SIG-M5 treated with dmso at 0.1 percent for 504 hours (cell line): ENCODE results near the gene DYNLL1.
"Not testable (repeated sequence)": the region's sequence is repeated elsewhere in the genome, so short reads cannot be mapped to it uniquely, and the experiment has no call there.

Experiments used
- DNase-seq: peaks from one replicate; lab custom pipeline; 2025; ENCODE audit not compliant: unreplicated experiment; lab: John Stamatoyannopoulos, UW

Gene DYNLL1

DNA sequence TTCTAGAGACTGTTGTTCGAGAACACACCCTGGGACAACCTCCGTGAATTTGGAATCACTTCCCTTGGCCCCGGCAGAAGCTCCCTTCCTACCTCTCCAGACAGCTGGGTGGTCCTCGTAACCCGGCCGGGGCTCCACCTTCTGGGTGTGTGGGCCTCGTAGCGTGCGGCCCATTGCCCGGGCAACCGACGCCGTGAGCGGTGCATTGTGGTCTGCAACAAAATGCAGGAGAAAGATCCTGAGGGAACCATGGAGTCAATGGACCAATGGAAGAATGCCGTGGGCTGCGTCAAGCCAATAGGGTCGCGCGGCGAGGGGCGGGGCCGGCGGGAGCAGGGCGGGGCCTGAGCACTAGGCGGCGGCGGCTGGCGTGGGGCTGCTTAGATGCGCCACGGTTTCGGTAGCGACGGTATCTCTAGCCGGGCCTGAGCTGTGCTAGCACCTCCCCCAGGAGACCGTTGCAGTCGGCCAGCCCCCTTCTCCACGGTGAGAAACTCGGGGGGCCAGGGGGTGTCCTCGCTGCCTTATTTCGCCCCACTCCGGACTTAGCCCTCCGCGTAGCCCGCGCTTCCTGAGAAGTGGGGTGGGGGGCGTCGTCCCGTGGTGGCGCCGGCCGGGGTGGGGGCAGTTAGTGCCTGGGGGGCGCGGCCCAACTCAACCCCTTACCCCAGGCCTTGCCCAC, at the start of gene DYNLL1:
TSS of gene DYNLL1 (plus strand) at position 383 of the 682 bp plus-strand sequence. CDS start 309 bp downstream, outside the sequence.
- peak; percentile 95 for DNase-seq

DNA sequence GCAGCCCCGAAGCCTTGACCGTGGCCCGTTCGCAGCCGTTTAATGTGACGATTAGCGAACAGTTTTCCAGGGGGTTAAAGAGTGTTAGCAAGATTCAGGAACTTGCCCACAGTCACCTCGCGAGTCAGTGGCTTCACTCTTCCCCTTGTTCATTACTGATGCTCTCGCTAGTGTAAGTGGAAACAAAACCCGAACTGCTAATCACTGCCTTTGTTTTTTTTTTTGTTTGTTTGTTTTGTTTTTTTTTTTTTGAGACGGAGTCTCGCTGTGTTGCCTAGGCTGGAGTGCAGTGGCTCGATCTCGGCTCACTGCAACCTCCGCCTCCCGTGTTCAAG, 49.1 kb upstream of the DYNLL1 start:
- DNase-seq, result peak; percentile 15

DNA sequence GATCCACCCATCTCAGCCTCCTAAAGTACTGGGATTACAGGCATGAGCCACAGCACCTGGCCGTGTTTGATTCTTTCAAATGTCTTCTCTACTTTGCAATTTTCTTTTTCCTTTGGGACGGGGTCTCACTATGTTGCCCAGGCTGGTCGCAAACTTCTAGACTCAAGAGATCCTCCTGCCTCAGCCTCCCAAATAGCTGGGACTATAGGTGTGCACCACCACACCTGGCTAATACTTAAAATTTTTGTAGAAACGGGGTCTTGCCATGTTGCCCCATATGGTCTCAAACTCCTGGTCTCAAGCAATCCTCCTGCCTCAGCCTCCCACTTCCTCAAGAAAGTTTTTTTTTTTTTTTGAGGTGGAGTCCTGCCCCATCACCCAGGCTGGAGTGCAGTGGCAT, 47.9 kb upstream of the DYNLL1 start:
- no peak for DNase-seq

DNA sequence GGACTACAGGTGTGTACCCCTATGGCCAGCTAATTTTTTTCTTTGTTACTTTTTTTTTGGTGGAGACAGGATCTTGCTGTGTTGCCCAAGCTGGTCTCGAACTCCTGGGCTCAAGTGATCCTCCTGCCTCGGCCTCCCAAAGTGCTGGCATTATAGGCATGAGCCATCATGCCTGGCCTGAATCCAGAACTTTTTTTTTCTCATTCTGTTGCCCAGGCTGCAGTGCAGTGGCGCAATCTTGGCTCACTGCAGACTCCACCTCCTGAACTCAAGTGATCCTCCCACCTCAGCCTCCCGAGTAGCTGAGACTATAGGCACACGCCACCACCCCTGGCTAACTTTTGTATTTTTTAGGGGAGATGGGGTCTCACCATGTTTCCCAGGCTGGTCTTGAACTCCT, 43.4 kb upstream of the DYNLL1 start:
- not testable (repeated sequence) for DNase-seq

DNA sequence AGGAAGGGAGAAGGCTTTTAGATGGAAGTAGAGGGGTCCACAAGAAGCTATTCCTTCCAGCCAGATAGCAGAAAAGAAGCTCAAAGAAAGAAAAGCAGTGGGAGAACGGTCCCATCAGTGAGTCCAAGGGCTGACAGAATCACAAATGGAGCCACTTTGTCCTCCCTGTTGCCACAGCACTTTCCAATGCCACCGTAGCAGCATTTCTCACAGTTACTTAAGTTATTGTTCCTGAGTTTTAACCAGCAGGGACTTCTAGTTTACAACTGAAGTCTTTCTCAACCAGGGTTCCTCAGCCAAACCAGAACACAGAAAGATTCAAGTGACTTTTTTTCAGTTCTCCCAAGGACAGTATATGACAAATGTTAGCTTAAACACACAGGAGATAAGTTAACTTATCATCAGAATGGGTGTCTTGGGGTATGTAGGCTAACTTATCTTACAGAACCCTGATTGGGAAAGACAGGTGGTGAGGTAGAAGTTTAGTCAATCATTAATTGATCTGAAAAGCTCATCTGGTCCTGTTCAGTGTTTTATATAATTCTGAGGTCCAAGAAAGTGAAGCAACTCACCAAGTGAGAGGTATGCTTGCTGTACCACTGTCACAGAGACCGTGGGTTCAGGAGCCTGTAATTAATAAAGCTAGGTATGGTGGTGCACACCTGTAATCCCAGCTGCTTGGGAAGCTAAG, 42.7 kb upstream of the DYNLL1 start:
- no peak for DNase-seq

DNA sequence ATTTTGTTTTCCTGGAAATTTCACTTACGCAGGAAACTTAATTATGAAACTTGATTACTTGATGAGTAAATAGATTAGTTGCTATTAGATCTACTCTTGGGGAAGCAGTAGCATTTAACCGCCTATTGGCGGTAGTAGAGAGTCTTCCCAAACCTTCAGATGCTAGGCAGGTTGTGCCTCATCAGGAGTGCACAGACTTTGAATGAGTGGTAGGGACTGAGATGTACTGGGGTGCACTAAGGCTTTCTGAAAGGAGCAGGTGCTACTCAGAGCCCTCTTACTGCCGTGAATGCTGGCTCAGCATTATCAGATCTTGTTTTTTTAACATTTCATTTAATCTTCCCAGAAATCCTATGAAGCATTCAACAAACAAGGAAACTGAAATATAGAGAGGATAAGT, 41.9 kb upstream of the DYNLL1 start:
- DNase-seq, result peak; percentile 71

DNA sequence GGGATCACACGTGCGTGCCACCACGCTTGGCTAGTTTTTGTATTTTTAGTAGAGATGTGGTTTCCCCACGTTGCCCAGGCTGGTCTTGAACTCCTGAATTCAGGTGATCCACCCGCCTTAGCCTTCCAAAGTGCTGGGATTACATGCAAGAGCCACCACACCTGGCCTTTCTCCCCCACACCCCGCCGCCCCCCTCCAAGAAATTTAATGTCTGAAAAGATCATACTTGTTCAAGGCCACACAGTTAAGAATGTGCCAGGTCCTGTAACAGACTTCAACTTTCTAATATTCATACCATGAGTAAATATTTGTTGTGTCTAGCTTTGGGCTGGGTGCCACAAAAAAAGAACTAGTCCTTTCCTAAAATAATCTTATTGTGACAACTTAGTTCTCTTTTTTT, 40.6 kb upstream of the DYNLL1 start:
- no peak for DNase-seq

DNA sequence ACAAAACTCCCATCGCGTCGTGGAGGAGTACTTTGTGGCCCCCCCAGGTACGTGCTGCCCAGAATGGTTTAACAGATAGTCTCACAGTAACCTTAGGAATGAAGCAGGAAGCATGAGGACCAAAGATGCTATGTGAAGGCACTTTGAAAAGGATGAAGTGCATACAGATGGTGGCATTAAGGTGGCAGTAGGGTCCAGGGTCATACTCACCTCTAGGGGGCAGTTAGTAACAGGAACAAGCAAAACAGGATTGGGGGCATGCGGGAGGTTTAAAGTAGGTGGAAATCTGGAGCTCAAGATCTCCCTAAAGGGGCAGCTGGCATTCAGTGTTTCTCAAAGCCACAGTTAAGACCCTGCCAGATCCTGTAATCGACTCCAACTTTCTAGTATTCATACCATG, 38.8 kb upstream of the DYNLL1 start:
- DNase-seq, result peak; percentile 31

DNA sequence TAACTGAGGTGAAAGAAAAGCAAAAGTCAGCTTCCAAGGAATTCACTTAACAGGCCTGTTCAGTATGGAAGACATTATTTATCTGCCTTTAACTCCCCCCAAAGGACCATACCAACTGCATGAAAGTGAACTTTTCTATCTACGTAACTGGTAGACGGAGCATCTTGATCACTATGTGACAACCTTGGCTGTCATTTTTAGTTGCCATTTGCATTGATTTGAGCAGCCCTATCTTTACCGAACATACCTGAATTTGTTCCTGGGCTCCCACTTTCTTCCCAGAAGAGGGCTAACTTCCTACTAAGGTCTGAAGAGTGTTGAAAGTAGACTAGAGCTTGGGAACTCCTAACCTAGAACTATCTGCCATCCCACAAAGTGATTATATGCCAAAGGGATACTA, 35.8 kb upstream of the DYNLL1 start:
- DNase-seq, result no peak

DNA sequence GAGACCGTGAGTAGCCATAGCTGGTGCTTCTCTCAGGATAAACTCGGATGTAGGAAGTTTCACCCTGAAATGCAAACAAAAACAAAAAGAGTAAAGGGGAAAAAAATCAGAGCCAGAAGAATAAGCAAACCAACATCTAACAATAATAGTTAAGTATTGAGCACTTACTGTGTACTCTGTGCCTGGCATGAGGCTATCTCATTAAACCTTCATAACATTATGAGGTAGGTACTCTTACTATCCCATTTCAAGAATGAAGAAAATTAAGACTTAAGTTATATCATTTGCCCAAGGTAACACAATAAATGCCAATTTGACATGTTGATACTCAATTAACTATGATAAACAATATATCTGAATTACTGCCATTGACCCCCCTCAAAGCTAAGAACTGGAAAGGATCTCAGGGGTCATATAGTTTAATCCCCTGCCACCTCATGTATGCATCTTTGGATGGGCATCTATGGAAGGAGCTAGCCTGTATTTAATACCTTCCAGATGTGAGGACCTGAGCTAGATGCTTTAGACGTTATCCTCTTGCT, 33.7 kb upstream of the DYNLL1 start:
- DNase-seq, result no peak

DNA sequence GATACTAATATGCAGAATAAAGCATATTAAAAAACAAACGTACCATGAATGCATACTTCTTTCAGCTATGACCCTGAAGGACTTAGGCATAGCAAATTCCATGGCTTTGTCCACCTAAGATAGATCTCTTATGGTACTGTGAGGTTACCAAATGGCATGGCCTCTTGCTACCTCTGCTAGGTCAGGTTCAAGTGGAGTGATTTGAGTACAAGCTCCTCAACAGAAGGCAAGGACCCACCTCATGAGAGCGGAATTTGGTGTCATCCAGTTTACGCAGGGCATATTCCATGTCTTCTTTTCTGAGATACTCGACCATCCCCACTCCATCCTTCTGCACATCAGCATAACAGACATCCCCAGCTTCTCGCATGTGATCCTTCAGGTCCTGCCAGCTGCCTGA, 32.2 kb upstream of the DYNLL1 start:
- no peak for DNase-seq

DNA sequence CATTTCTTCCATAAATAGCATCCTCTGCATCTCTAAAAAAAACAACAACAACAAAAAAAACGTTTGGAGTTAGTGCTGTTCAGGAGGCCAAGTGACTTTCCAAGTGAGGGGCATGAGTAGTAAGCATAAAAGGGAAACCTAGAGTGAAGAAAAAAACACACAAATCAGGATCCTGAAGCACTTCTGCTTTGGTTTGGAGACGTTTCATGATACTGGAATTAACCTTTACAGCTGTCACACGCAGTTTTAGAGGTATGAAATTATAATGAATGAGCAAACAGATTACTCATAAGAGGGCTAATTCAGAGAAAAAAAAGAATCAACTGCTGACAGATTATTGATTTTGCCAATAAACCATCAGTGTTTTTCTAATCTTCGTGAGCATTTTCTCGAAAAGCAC, 30.2 kb upstream of the DYNLL1 start:
- no peak for DNase-seq

DNA sequence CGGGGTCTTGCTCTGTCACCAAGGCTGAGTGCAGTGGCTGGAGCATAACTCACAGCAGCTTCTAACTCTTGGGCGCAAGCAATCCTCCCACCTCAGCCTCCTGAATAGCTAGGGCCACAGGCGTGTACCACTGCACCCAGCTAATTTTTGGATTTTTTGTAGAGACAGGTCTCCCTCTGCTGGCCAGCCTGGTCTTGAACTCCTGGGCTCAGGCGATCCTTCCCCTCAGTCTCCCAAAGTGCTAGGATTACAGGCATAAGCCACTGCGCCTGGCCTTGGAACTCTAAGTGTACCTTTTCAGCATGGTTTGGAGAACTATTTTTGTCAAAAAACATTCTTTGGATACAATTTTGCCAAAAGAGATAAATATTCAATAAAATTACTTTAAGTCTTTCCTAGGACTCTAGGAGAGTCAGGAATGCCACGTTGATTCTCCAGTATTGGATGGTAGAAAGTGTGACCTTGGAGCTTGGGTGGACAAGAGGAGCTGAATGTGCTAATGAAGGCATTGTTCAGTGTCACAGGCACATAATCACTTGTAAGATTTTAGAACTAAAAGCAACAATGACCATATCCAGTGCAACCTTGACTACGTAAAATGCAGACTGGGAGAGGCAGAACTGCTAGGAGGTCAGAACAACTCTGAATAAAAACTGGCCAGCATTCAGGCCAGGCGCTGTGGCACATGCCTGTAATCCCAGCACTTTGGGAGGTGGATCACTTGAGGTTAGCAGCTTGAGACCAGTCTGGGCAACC, 29.2 kb upstream of the DYNLL1 start:
- DNase-seq, result peak; percentile 66

DNA sequence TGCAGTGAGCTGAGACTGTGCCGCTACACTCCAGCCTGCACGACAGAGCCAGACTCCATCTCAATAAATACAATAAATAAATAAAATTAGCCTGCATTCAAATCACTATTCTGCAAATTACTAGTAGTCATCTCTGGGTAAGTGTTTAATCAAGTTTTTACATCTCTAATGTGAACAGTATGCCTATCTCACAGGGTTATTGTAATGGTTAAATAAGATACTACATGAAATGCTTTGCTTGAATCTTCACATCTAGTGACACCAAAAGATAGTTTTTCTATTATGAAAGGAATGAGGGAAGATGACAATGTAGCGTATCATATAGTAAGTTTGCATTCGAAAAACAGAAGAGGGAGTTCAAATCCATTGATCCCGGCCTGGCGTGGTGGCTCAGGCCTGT, 28.5 kb upstream of the DYNLL1 start:
- DNase-seq, result no peak

DNA sequence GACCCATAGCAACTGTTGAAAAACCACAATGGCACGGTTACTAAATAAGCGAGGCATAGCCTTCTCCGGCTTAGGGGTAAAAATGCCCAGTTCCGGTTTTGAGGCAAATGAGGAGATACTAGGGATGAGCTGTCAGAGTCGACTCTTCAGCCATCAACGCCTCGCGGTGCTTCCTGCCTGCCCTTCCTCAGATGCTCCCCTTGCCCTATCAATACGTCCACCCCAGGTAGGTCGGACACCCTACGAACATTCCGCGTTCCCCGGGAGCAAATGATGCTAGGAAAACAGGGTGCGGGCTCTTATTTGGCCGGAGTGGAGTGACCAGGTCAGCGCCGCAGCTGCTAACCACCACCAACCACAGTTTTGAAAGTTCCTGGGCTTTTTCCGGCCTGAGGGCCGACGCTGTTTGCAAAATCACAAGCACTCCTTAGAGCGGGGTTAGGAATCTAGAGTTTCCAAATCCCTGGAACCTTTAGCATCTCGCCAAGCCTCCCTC, 27.5 kb upstream of the DYNLL1 start:
- DNase-seq, result peak; percentile 81

DNA sequence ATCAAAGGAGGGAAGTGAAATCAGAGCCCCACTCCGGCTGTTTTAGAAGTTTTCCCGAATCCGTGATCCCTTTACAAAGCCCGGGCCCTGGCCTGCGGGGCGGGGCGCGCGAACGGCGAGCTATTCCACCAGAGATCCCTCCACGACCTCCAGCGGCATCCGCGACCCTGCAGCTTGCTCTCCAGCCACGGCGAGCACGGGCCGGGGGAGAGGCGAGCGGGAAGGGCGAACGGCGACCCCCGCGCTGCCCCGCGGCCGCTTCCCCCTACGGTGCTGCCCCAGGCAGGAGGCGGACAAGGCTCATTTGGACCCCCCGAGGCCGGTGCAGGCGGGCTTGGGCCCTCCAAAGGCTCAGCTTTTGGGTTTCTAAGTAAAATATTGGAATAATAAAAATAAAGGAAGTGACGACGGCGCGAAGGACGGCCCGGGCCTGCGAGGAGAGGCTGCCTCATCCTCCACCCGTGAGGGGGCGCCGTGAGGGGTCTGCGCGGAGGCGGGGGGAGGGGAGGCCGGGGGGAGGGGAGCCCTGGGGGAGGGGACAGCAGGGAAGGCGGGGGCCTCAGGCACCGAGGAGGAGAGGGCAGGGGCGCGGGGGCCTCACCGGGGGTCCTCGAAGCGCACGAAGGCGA, 27.0 kb upstream of the DYNLL1 start:
- peak; percentile 51 for DNase-seq

DNA sequence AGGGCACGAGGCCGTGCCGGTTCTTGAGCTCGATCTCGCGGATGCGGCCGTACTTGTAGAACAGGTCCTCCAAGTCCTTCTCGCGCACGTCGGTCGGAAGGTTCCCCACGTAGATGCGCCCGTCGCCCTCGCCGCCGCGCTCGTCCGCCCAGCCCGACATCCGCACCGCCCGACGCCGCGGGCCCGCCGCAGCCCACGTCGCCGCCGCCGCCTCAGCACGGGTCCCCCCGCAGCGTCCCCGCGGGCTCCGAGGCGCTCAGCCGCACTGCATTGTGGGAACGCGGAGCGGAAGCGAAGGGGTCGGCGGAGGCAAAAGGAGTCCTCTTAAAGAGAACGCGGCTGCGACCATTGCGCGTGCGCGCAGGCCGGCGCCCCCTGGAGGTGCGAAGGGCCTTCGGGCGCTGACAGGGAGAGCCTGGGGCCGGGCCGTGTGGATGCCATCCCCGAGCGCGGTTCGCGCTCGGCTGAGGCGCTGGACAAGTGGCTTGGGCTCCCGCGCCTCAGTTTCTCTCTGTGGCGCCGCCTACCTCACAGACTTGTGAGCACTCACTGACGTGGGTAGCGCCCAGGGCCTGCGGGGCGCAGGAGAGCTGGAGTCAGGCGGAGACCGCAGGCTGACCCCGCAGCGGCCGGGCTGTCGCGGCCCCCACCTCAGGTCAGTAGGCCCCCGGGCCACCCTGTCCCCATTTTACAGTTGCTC, 26.3 kb upstream of the DYNLL1 start, which contains the start of gene SRSF9:
TSS of gene SRSF9 (minus strand) at position 299 of the 700 bp plus-strand sequence. CDS start at position 160, 139 bp downstream.
- peak; percentile 94 for DNase-seq

DNA sequence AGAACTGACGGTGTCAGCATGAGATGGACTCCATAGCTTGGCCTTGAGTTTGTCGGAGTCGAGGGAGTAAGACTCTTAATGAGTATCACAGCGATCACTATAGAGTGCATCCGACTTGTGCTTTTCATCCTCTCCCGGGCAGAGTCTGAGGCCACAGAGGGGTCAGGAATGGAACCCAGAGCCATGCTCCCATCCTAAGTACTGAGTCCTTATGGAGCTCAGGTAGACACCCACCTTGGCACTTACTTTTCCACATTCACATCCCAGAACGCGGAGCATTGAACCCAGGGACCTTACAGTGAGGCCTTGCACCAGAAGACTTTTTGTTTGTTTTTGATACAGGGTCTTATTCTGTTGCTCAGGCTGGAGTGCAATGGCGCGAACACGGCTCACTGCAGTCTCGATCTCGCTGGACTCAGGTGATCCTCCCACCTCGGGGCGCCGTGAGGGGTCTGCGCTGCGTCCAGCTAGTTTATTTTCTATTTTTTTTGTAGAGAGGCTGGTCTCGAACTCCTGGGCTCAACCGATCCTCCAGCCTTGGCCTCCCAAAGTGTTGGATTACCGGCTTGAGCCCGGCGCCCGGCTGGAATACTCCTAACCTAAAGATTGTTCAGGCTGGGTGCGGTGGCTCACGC, 25.6 kb upstream of the DYNLL1 start:
- no peak for DNase-seq

DNA sequence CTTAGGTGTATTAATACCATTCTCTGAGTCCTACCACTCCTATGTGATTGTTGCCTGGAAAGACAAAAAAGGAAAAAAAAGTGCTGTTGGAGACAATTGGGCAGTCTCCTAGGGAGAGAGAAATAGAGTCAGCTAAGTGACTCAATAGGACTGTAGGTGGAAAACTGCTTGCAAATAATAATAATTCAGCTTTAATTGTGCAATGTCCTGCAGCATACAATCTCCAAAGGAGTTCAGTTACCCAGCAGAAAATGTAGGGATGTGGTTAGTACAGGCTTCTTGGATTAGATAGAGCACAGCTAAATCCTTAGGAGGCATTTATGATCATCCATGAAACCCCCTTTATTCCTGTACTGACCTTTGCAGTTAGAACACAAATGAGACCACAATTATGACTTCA, 23.4 kb upstream of the DYNLL1 start:
- DNase-seq, result no peak
